SK-N-SH (cell line): ENCODE results near the gene MYO5C. TPM values are rescaled to one million over a fixed set of nuclear protein-coding genes. Genes with fewer than 3 reads are reported as not detected.

ENCODE experiments used
- CTCF ChIA-PET: fragments of 300-600, 350-600 bp; formaldehyde crosslinking; extraction: SDS; loops from one replicate; lab custom pipeline; 2021; lab: Yijun Ruan, JAX
- POLR2A ChIA-PET: fragments of 350-600 bp; sonication (Branson Sonifier 250); formaldehyde crosslinking; extraction: SDS; loops from one replicate; lab custom pipeline; 2020; ENCODE audit warnings: antibody characterized with exemption, inconsistent platforms; lab: Yijun Ruan, JAX
- DNase-seq: peaks from one replicate; pipeline ENCODE4 v3.0.0; 2012
- H2AFZ ChIP-seq: fragments of 200-600 bp; sonication (generic); 2 replicates; pipeline ENCODE4 v1.8.1; 2016; ENCODE audit warnings: antibody characterized with exemption, mild to moderate bottlenecking, low read depth
- H3F3A ChIP-seq: fragments of 200-600 bp; sonication (generic); replicated peaks from 2 replicates; pipeline ENCODE3; 2016; ENCODE audit warnings: antibody characterized with exemption, mild to moderate bottlenecking; ENCODE audit not compliant: insufficient read depth
- H3K27ac ChIP-seq, 2 experiments: fragments of 200-500 bp in 1 of 2; fragments of 200-600 bp in 1 of 2; sonication (Bioruptor generic) in 1 of 2; sonication (generic), shearing (Covaris generic) in 1 of 2; 2 replicates each; pipeline versions ENCODE4 v1.5.1 to v1.6.1; 2014 to 2016; ENCODE audit warnings: low read depth in 2 of 2, inconsistent platforms in 1 of 2, low read length in 1 of 2, mild to moderate bottlenecking in 1 of 2, mixed read lengths in 1 of 2
- H3K27me3 ChIP-seq: fragments of 200-600 bp; sonication (generic), shearing (Covaris generic); 2 replicates; pipeline ENCODE4 v1.6.1; 2016; ENCODE audit warnings: mixed run types; ENCODE audit not compliant: insufficient read depth
- H3K36me3 ChIP-seq, 2 experiments: fragments of 200-500 bp in 1 of 2; fragments of 200-600 bp in 1 of 2; sonication (Bioruptor generic) in 1 of 2; sonication (generic) in 1 of 2; replicated peaks in 1 of 2; 2 replicates each; pipeline versions ENCODE3 to v1.5.1; 2014 to 2016; ENCODE audit warnings: low read length in 1 of 2, mild to moderate bottlenecking in 1 of 2; ENCODE audit not compliant: insufficient read depth in 2 of 2, control insufficient read depth in 1 of 2
- H3K4me1 ChIP-seq, 2 experiments: fragments of 200-500 bp in 1 of 2; fragments of 200-600 bp in 1 of 2; sonication (Bioruptor generic) in 1 of 2; sonication (generic), shearing (Covaris generic) in 1 of 2; 2 replicates each; pipeline versions ENCODE4 v1.5.1 to v1.6.1; 2014 to 2016; ENCODE audit warnings: low read depth in 1 of 2, low read length in 1 of 2, mixed run types in 1 of 2; ENCODE audit not compliant: insufficient read depth in 2 of 2, control insufficient read depth in 1 of 2
- H3K4me2 ChIP-seq: fragments of 200-600 bp; sonication (generic), shearing (Covaris generic); 2 replicates; pipeline ENCODE4 v1.6.1; 2017; ENCODE audit warnings: mixed run types
- H3K4me3 ChIP-seq, 2 experiments: fragments of 200-500 bp in 1 of 2; fragments of 200-600 bp in 1 of 2; sonication (Bioruptor generic) in 1 of 2; sonication (generic), shearing (Covaris generic) in 1 of 2; 2 replicates each; pipeline versions ENCODE4 v1.5.1 to v1.8.1; 2014 to 2016; ENCODE audit warnings: low read depth in 2 of 2, inconsistent platforms in 1 of 2, low read length in 1 of 2, mild to moderate bottlenecking in 1 of 2, mixed read lengths in 1 of 2, moderate library complexity in 1 of 2
- H3K79me2 ChIP-seq: fragments of 200-600 bp; sonication (generic); 2 replicates; pipeline ENCODE4 v1.8.1; 2017; ENCODE audit warnings: mild to moderate bottlenecking; ENCODE audit not compliant: insufficient read depth
- H3K9ac ChIP-seq: fragments of 200-600 bp; sonication (generic); 2 replicates; pipeline ENCODE4 v1.6.1; 2017; ENCODE audit warnings: mixed run types
- H3K9me2 ChIP-seq: fragments of 200-600 bp; sonication (generic); 2 replicates; pipeline ENCODE4 v1.6.1; 2017; ENCODE audit warnings: mixed run types
- H3K9me3 ChIP-seq: fragments of 200-600 bp; sonication (generic); 2 replicates; pipeline ENCODE4 v1.6.1; 2017; ENCODE audit warnings: mixed run types, mild to moderate bottlenecking, moderate library complexity
- H4K20me1 ChIP-seq: fragments of 200-600 bp; sonication (generic); 2 replicates; pipeline ENCODE4 v1.6.1; 2017; ENCODE audit warnings: mild to moderate bottlenecking, mixed run types; ENCODE audit not compliant: insufficient read depth
- ELF1 ChIP-seq: IDR thresholded peaks from 2 replicates; pipeline ENCODE4 v1.4.0; 2012
- EP300 ChIP-seq, 2 experiments: IDR thresholded peaks; 2 replicates each; pipeline versions ENCODE4 v1.4.0 to v1.6.1; 2012; ENCODE audit warnings: borderline replicate concordance in 1 of 2, low read depth in 1 of 2, low read length in 1 of 2
- EZH2phosphoT487 ChIP-seq: fragments of 200-600 bp; sonication (generic); IDR thresholded peaks from 2 replicates; pipeline ENCODE4 v1.6.1; 2017; ENCODE audit warnings: low read depth, mixed run types, mild to moderate bottlenecking, antibody characterized with exemption, moderate library complexity, borderline replicate concordance
- FOSL2 ChIP-seq: IDR thresholded peaks from 2 replicates; pipeline ENCODE4 v1.4.0; 2012; ENCODE audit warnings: low read depth, mild to moderate bottlenecking, moderate library complexity, borderline replicate concordance
- FOXJ3 ChIP-seq: sonication (generic); formaldehyde crosslinking; IDR thresholded peaks from 2 replicates; pipeline ENCODE4 v1.5.1; 2020; ENCODE audit warnings: mild to moderate bottlenecking, missing genetic modification reagents
- GABPA ChIP-seq: IDR thresholded peaks from 2 replicates; pipeline ENCODE4 v1.4.0; 2012; ENCODE audit warnings: low read depth, mild to moderate bottlenecking
- GATA2 ChIP-seq: sonication (generic); formaldehyde crosslinking; IDR thresholded peaks from 2 replicates; pipeline ENCODE4 v1.5.0; 2020; ENCODE audit warnings: mild to moderate bottlenecking, missing genetic modification reagents
- MEF2A ChIP-seq: IDR thresholded peaks from 2 replicates; pipeline ENCODE4 v1.4.0; 2012; ENCODE audit warnings: low read depth, borderline replicate concordance
- NFIC ChIP-seq: IDR thresholded peaks from 2 replicates; pipeline ENCODE4 v1.4.0; 2012; ENCODE audit warnings: borderline replicate concordance
- NRF1 ChIP-seq: IDR thresholded peaks from 2 replicates; pipeline ENCODE4 v1.6.1; 2012; ENCODE audit warnings: low read depth, mild to moderate bottlenecking, low read length
- RXRA ChIP-seq: IDR thresholded peaks from 2 replicates; pipeline ENCODE4 v1.4.0; 2012; ENCODE audit warnings: low read depth, mild to moderate bottlenecking, borderline replicate concordance
- TAF1 ChIP-seq: IDR thresholded peaks from 2 replicates; pipeline ENCODE4 v1.6.1; 2012; ENCODE audit warnings: low read depth, mild to moderate bottlenecking, low read length, moderate library complexity, borderline replicate concordance
- TEAD4 ChIP-seq: IDR thresholded peaks from 2 replicates; pipeline ENCODE4 v1.4.0; 2012; ENCODE audit warnings: mild to moderate bottlenecking, borderline replicate concordance; ENCODE audit not compliant: insufficient read depth
- YY1 ChIP-seq: IDR thresholded peaks from 2 replicates; pipeline ENCODE4 v1.4.0; 2012; ENCODE audit warnings: low read depth, mild to moderate bottlenecking
- WGBS: methylation state at CpG from one replicate; pipeline ENCODE4 v1.1.6; 2017; ENCODE audit warnings: low lambda C conversion rate; 5-methylcytosine and 5-hydroxymethylcytosine counted together
- polyA plus RNA-seq, 3 experiments: library from polyadenylated mRNA; depleted of rRNA; stranded (reverse); fragments of >200 nt; gene quantifications; 2 replicates each; pipeline ENCODE4 v1.2.3, GENCODE V29; 2012
- TF ChIP-seq, protein P1 (sequence below): IDR thresholded peaks from 2 replicates; pipeline ENCODE4 v1.4.0; 2012; ENCODE audit warnings: low read depth, borderline replicate concordance

Gene MYO5C
- polyA plus RNA-seq, 1 of the 3 experiments (the other 2 are of a cell fraction): 0.99 TPM

DNA sequence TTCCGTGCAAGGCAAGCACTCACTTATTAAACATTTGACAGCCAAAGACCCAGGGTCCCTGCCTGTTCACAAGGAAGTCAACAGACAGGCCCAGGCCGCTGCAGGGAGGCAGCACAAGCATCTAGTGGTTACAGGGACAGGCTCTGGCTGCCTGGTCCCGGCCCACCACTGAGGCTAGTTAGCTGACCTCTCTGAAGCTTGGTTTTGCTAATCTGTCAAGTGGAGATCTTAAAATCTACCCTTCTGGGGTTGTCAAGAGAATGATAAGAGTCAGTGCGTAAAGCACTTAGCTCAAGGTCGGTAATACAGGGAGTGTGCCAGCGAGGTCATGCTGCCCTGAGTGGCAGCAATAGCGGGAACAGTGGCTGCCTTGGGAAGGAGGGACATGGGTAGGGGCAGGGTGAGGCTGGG, 110.4 kb downstream of the MYO5C start:
- Histone ChIP-seq H3K9me3 (no peaks in the 10 kb centered on the region), H3K36me3 (no peaks in the 10 kb centered on the region), H3K4me2 (no peak overlapping the region), H3K9me2 (no peaks in the 10 kb centered on the region), H3K4me3 (no peak overlapping the region), H3K4me1 (peaks cover 0 to 5% of the 10 kb centered on the region in 2 experiments; a peak in 1 of 4 replicates), H3K27ac (no peak overlapping the region), H3K79me2 (no peaks in the 10 kb centered on the region), H3K9ac (no peak overlapping the region), H2AFZ (no peak overlapping the region), H4K20me1 (no peaks in the 10 kb centered on the region), H3F3A (no peaks in the 10 kb centered on the region), H3K27me3 (no peaks in the 10 kb centered on the region)
- POLR2A ChIA-PET: no interaction called here
- 88% methylated on average over 7 of the region's 7 CpGs for WGBS
- TF ChIP-seq TEAD4 (no peak), EP300 (IDR thresholded peaks at IDR 0.05; ENCODE audit: borderline replicate concordance in 1 of 2, low read depth in 1 of 2, low read length in 1 of 2) (no peak), FOXJ3 (no peak)
- no peak for DNase-seq
- CTCF ChIA-PET: interaction anchor here (0.6 to 1.9 kb wide), 4 partner anchors 22 to 551 kb away, joined by 4 to 8 read pairs (median 4); no protein-coding TSS in a partner anchor

GRCh38 chr15:52184721-52185120, 110.9 kb downstream of the MYO5C start:
- Histone ChIP-seq H3K9ac (no peak overlapping the region), H3K79me2 (no peaks in the 10 kb centered on the region)
- no peak for TF ChIP-seq TAF1
- TF ChIP-seq, protein P1, sequence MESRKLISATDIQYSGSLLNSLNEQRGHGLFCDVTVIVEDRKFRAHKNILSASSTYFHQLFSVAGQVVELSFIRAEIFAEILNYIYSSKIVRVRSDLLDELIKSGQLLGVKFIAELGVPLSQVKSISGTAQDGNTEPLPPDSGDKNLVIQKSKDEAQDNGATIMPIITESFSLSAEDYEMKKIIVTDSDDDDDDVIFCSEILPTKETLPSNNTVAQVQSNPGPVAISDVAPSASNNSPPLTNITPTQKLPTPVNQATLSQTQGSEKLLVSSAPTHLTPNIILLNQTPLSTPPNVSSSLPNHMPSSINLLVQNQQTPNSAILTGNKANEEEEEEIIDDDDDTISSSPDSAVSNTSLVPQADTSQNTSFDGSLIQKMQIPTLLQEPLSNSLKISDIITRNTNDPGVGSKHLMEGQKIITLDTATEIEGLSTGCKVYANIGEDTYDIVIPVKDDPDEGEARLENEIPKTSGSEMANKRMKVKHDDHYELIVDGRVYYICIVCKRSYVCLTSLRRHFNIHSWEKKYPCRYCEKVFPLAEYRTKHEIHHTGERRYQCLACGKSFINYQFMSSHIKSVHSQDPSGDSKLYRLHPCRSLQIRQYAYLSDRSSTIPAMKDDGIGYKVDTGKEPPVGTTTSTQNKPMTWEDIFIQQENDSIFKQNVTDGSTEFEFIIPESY: no peak
- TF ChIP-seq RXRA: no peak
- no peak for TF ChIP-seq FOSL2
- TF ChIP-seq YY1: no peak
- TF ChIP-seq EZH2phosphoT487: no peak
- no peak for TF ChIP-seq GABPA
- no peak for TF ChIP-seq EP300 (IDR thresholded peaks at IDR 0.05; ENCODE audit: borderline replicate concordance in 1 of 2, low read depth in 1 of 2, low read length in 1 of 2)
- TF ChIP-seq FOXJ3: no peak
- no peak for TF ChIP-seq NFIC
- no peak for TF ChIP-seq GATA2 (CRISPR knock-in tag)
- TF ChIP-seq NRF1: no peak
- no peak for TF ChIP-seq MEF2A
- TF ChIP-seq ELF1: no peak
- TF ChIP-seq, all 33 proteins: peak for 0
- Histone ChIP-seq H3K4me3 (no peak overlapping the region), H3K27me3 (no peaks in the 10 kb centered on the region), H3K27ac (no peak overlapping the region), H4K20me1 (no peaks in the 10 kb centered on the region), H2AFZ (no peak overlapping the region), H3K4me2 (no peak overlapping the region), H3K9me2 (no peaks in the 10 kb centered on the region), H3K36me3 (no peaks in the 10 kb centered on the region), H3K4me1 (peaks cover 0 to 6% of the 10 kb centered on the region in 2 experiments; a peak in 1 of 4 replicates), H3K9me3 (no peaks in the 10 kb centered on the region), H3F3A (no peaks in the 10 kb centered on the region)
- ChIA-PET POLR2A (no interaction called here), CTCF (interaction anchor here (1.3 to 1.9 kb wide), 4 partner anchors 23 to 551 kb away, joined by 3 to 8 read pairs (median 4); partner anchors contain the start of gene LEO1)
- DNase-seq: no peak
- WGBS: 74% methylated on average over 5 of the region's 5 CpGs
